Left ventricle myocardium superior (tissue), 1 donor: ENCODE results near the gene TSPOAP1. TPM values are rescaled to one million over a fixed set of nuclear protein-coding genes. Genes with fewer than 3 reads are reported as not detected.

ENCODE experiments used
- microRNA-seq: library from miRNA; unstranded; fragments of <30 nt; microRNA quantifications from one replicate; pipeline ENCODE4 v1.2.0, GENCODE V29; 2020; ENCODE audit warnings: borderline number of aligned reads
- total RNA-seq: library from RNA; stranded (reverse); fragmentation: NEBNext Ultra II Directional; extraction: Animal tissue kit (Norgen Biotek cat#: 25700); gene quantifications from one replicate; pipeline ENCODE4 v1.2.1, GENCODE V29; 2021
- donor health status: DM: no; HTN: yes; CAD: no; lungs with severe emphysema.

The TSPOAP1 gene
- total RNA-seq, 1 donor from 2014 or later: 18.8 TPM

Small RNAs within 50 kb of the gene (microRNA-seq; reads per million reads assigned to microRNA genes)
- not detected for gene MIR4736

Other genes starting within 250 kb of the TSPOAP1 start
- gene DYNLL2, start 245.4 kb downstream of the TSPOAP1 start, total RNA-seq: 80.5 TPM
- gene OR4D1, start 180.4 kb downstream of the TSPOAP1 start, total RNA-seq: not detected
- not detected for gene OR4D2, start 161.8 kb downstream of the TSPOAP1 start, total RNA-seq
- not detected for gene EPX, start 136.1 kb downstream of the TSPOAP1 start, total RNA-seq
- gene MKS1, start 109.5 kb downstream of the TSPOAP1 start, total RNA-seq: 10.1 TPM
- not detected for gene LPO, start 90.2 kb downstream of the TSPOAP1 start, total RNA-seq
- gene MPO, start 47.9 kb downstream of the TSPOAP1 start, total RNA-seq: 0.42 TPM
- gene SUPT4H1, start 23.4 kb upstream of the TSPOAP1 start, total RNA-seq: 62.2 TPM
- 6.6 TPM for gene RNF43, start 88.7 kb upstream of the TSPOAP1 start, total RNA-seq
- gene HSF5, start 159.6 kb upstream of the TSPOAP1 start, total RNA-seq: not detected
- 12.6 TPM for gene MTMR4, start 185.8 kb upstream of the TSPOAP1 start, total RNA-seq